DMS114 treated with DMSO at 0.1 percent for 48 hours (cell line): ENCODE results near the gene DIPK1A.

Experiments used
- DNase-seq: peaks from one replicate; lab custom pipeline; 2025; ENCODE audit not compliant: unreplicated experiment; lab: John Stamatoyannopoulos, UW

The DIPK1A gene

DNA sequence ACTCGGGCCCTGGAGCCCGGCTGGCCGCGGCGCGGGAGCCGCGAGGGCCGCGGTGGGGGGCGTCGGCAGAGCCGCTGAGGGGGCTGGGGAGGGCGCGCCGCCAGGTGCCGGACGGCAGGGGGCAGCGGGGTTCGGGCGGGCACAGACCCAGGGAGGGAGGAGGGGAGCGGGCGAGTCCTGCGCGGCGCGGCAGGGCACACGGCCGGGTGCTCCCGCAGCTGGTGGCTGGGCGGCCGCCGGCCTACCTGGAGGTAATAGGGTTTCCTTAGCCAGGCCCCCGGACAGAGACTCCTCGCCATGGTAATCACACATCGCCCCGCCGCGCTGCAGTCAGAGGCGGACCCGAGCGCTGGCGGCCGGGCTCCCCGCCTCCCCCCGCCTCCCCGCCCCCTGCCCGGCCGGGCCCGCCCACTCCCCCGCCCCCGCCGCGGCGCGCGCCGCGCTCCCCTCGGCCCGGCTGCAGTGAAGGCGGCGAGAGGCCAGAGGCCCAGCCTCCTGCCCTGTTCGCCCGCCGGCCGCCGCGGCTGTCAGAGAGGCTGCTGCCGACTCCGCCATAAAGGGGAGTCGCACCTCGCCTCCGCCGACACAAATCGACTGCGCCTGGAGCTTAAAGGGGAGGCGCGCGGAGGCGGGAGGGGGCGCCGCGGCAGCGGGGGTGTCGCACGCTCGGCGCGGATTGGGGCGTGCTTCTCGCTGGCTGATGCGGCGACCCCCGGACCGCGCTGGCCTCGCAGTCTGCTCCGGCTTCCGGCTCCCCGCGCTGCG, at the start of gene DIPK1A:
Gene DIPK1A, minus strand, starts transcription at position 332 of the 765 bp plus-strand sequence. Its CDS starts 33 bp downstream, at position 299.
- DNase-seq: peak; percentile 66

DNA sequence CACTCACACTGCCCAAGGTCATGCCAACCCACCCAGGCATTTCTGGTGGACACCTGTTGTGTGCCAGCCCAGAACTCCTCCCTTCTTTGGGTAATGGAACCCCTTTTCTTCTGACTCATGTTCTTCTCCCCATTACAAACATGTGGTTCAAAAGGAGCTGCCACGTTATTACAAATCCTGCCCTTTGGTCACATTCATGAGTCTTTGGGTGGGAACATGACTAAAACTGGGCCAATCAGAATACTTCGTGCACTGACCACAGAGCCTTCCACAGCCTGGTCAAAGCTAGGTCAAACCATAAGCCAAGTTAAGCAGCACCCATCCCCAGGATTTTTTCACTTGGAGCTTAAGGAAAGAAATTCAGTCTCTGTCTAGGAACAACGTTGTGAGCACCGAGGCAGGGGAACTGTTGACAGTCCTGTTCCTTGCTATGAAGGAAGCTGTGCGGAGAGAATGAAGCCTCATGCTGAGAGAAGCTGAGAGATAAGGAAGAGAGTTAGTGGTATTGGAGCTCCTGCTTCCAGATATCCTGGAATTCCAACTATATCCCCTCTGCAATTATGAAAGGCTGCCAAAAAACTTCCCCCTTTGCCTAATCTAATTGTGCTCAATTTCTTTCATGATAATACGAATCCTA, 46.8 kb upstream of the DIPK1A start:
- DNase-seq: no peak

DNA sequence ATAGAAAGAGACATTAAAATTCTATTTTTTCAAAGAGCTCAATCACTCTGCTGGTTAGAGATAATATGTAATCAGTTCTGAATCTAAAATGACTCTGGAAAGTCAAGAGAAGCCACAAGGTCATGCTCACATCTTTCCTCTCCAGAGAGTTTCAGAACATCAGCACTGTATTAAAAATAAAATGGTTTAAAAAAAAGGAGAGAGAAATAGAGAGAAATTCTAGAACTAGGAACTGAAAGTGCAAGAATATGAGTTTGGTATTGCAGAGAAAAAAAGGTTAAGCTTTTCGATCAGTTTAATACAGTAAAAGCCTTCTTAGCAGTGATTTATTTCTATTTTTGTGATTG, 44.0 kb upstream of the DIPK1A start:
- DNase-seq: no peak

DNA sequence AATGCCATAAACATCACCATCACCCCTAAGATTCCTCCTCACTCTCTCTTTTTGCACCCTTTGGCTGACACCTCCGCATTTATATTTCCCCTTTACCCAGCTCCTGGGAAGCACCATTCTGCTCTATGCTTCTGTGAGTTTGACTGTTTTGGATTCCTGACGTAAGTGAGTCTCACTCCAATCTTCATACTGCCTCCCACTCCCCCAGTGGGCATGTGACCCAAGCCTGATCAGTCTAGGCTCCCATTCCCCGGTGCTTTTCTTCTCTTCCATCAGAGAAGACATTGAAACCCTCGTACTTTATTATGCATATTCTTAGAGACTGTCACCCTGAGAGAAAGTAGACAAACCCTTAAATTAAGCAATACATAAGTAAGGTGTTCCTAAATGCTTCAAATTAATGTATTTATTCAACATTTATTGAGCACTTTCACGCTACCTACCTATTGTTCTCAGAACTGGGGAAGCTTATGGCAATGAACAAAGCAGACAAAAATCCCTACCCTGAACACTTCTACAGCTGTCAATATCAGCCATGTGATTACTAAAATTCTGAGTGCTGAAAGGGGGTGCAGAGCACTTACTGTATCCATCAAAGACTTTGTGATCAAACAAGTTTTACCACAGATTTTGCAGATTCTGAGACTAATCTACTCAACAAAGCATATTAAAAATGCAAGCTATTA, 43.4 kb upstream of the DIPK1A start:
- no peak for DNase-seq

DNA sequence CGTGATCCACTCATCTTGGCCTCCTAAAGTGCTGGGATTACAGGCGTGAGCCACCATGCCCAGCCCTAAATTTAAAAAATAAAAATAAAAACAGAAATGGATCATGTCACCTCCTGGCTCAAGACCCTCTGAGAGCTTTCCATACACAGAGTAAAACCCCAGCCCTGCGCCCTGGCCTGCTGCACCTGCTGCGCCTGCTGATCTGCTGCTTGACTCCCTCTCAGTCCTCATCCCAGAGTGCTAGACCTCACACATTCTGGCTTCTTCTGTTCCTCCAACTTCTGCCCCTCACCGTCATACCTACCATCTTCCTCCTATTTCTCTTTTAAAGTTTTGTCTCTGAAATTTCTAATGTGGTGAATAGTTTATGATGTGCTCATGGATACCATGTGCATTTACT, 42.7 kb upstream of the DIPK1A start:
- no peak for DNase-seq

DNA sequence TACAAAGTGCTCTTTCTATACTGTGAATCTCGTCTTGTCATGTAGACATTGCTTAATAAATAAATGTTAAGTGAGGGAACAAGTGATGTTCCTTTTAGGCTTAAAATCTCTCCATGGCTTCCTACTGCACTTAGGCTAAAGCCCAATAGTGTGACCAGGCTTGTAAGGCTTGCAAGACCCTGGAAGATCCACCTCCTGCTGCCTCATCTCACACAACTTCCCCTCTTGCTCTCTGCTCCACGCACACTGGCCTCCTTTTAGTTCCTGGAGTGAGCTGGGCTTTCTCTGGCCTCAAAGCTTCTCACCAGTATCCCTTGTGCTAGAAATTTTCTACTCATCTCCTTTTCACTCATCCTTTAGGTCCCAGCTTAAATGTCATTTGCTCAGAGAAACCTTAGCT, 41.5 kb upstream of the DIPK1A start:
- no peak for DNase-seq

DNA sequence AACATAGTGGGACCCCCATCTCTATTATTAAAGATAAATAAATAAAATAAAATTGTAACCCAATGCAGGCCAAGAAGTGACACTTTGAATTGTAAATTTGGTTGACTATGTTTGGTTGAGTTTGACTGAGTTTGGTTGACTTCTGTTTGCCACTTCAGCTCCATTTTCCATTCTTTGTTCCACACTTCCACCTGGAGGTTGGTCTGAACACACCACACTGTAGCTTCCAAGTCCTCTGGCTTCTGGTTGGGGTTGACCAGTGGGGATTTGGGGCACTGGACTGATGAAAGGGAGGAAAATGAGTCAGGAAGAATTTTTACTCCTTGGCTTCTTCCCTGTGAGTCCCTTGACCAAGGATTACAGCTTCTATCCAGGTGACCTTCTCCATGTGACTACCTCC, 40.6 kb upstream of the DIPK1A start:
- DNase-seq: no peak

DNA sequence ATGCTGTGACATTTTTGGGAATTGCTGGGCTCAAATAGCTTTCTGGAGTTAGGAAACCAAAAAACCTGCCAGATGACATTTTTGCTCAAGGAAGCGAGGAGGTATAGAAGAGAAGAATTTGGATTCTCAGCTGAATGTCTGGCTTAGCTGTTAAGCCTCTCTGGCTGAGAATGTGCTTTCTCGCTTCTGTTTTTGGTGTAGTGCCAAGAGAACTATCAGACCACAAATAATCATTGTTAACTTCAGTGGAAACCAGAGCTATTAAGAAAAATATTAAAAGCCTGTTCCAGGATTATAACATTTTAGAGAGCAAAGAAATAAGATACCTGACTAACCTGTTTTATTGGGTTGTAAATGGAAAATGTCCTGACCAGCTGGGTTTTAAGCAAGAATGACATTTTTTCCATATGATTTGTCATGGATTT, 39.5 kb upstream of the DIPK1A start:
- no peak for DNase-seq

DNA sequence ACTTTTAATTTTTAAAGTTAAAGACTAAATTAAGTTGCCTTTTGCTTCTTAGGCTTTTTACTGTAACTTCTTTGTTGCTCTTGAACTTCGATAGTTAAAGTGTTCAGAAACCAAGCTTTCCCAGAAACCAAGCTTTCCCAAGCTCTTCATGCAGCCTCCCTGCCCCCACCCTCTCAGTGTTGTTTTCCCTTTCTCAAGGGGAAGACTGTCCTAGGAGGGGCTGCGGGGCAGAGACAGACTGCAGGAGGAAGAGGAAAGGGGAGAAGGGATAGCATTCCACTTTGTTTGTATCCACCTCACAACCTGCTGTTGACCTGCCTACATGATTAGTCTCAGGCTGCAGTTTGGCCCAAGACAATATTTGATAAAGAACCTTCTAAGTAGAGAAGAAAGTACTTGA, 39.0 kb upstream of the DIPK1A start:
- no peak for DNase-seq

DNA sequence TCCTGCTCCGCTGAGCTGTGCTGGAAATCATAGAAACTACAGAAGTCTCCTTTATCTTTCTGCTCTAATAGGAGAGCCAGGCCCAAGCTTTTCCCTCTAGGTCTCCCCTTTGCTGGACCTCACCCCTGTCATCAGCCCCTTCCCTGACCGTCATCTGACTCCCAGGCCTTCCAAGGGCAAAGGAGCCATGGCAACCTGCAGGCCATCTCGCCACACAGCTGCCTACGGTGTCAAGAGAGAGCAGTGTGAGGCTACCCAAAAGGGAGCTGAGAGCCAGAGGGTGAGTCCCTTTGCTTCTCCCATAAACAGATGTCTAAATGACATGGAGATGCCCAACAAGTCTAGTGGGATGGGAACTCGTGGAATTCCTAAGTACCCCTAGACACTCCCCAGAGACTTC, 37.6 kb upstream of the DIPK1A start:
- DNase-seq: no peak

DNA sequence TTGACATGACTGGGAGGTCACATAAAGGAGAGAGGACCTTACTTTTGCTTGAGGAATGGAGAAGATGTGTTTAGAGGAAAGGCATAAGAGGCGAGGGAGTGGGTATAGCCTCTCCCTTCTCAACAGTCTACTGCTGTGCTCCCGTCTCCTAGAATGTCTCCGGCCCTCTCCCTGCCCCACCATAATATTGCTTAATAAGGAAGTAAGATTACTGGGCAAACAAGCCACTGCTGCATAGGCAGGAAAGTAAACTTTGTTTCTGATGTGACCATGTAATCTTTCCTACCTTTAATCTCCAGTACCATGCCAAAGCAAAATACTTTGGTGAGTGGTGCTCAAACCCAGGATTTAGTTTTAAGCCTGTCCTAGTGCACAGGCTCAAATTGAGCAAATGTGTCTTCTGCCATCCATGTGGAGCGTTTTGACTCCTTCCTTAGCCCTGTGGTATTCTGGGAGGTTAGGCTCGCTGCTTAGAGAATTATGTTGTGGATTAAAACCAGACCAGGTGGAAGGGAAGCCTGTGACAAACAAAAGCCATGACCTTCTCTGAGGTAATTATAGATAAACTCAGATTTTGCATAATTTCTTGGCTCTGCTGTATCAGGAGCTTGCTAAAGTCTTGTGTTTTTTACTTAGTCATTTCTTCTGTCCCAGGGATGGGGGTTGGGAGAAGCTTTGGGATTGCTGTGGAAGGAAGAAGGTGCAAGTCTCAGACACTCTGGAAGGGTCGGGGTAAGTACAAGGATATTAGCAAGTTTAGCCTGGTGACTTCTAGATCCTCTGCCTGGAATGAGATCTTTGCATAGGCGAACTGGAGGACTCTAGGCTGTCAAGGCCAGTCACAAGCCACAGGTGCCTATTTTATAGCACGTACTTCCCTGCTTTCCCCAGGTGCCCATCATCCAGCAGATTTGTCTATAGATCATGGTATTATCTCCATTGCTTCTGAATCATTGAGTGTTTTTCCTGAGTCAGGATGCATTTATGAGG, 34.5 kb upstream of the DIPK1A start:
- no peak for DNase-seq

DNA sequence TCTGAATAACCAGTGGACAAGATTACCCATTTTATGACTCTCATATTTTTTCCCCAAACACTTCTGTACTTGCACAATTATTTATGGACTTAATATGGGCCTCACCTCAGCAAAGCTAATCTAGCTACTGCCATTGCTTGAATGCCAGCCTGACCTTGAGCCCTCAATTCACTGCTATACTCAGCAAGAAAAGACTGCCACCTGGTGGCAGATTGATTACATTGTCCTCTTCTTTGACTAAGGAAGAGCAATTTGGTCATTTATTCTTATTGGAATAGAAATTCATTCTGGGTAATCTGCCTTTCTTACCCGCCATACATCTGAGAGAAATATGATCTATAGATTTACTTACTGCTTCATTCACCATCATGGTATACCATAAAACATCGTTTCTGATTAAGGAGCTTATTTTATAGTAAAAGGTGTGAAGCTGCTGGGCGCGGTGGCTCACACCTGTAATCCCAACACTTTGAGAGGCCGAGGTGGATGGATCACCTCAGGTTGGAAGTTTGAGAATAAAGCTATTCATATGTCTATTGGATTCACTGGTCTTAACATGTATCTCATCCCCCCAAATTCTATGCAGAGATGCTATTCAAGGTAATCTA, 32.9 kb upstream of the DIPK1A start:
- peak; percentile 78 for DNase-seq

DNA sequence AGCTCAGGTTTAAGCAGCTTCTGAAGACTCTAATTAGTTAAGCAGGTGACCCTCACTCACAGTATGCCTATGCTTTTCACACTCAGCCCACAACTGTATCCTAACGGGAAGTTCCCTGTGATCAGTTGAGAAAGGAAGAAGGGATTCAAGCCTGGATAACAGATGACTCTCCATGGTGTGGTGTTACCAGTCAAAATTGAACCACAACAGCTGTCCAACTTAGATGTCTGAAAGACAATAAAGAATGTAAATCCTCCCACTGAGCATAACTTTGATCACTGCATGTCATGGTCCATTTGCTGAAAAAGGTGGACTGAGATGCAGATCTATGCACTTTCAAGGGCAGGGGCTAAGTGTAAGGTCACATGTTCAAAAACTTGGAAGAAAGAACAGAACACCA, 32.3 kb upstream of the DIPK1A start:
- no peak for DNase-seq

DNA sequence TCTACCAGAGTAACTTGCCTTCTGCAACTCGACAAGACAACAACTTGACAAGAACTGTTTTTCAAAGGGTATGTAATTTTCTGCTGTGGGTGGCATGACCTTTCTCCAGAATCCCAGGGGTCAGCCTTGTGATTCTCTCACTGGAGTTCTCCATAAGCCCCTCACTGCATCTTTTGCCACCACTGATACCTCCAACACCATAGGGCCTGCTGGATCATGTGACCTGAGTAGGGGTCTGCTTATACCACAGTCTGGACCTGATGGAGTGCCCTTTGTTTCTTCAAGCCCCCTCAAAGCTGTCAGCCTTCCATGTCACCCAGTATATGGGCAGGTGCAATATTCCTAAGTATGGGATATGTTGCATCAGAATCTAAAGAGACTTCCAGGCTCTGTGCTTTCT, 31.6 kb upstream of the DIPK1A start:
- no peak for DNase-seq

DNA sequence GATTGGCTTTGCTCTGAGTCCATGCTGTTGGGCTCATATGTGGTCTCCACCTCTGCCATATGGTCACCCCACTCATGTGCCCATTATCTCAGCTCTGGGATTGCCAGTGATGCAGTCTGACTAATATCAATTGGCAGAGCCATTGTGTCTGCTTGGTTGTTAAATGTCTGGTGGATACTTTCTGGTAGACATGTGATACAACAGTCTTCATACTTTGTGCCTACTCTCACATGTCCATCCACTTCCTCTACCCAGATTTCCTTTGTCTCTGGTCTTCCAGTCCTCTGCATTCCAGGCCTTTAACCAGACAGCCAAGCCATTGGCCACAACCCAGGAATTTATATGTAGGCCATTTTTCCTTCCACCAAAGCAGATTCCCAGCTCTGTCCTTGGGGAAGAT, 30.8 kb upstream of the DIPK1A start:
- no peak for DNase-seq

DNA sequence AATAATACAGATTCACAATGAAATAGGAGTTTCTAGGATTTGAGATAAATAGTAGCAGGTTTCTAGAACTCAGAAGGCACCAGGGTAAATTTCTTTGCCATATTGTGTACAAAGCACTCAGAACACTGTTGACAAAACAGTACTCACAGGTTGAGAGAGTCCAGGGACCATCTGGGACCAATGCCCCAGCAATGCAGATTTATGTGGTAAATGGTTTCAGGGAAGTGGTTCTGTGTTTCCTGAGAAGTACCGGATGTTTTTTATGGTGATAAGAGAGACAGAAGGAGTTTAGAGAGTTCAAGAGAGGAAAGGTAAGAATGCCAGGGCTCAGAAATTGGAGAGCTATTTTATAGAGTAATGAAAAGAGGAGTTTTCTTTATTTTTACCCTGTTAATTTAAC, 29.6 kb upstream of the DIPK1A start:
- no peak for DNase-seq

DNA sequence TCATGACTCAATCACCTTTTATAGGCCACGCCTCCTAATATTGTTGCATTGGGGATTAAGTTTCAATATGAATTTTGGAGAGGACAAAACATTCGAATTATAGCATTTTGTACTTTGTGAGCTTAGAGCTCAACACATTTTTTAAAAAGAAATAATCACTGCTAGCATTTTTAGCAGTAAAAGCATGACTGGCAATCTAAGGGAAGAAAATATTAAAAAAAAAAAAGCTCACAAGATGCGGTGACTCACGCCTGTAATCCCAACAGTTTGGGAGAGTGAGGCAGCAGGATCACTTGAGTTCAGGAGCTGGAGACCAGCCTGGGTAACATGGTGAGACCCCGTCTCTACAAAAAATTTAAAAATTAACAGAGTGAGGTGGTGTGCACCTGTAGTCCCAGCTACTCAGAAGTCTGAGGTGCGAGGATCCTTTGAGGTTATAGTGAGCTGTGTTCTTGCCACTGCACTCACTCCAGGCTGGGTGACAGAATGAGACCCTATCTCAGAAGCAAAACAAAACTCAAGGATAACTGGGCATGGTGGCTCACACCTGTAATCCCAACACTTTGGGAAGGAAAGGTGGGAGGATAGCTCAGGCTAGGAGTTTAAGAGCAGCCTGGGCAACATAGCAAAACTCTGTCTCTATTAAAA, 28.8 kb upstream of the DIPK1A start:
- no peak for DNase-seq

DNA sequence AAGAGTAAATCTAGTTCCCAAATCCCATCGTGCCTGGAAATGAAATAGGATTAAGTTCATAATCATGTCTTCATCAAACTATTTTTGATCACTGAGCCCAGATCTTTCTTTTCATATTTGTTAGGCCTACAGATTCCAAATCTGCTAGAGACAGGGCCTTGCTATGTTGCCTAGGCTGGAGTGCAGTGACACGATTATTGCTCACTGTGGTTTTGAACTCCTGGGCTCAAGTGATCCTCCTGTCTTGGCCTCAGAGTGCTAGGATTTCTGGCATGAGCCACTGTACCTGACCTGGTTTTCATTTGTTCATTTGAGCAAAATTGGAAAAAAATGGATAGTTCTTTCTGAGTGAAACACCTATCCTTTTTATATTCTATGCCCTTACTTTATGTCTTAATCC, 28.0 kb upstream of the DIPK1A start:
- DNase-seq: no peak

DNA sequence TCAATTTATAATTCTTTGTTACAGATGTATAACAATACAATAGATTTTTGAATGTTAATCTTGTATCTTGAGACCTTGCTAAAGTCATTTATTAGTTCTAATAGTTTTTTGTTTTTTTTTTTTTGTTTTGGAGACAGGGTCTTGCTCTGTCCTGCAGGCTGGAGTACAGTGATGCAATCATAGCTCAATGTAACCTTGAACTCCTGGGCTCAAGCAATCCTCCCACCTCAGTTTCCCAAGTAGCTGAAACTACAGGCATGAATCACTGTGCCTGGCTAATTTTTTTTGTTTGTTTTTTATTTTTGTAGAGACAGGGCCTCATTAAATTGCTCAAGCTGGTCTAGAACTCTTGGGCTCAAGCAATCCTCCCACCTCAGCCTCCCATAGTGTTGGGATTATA, 26.2 kb upstream of the DIPK1A start:
- DNase-seq: no peak

DNA sequence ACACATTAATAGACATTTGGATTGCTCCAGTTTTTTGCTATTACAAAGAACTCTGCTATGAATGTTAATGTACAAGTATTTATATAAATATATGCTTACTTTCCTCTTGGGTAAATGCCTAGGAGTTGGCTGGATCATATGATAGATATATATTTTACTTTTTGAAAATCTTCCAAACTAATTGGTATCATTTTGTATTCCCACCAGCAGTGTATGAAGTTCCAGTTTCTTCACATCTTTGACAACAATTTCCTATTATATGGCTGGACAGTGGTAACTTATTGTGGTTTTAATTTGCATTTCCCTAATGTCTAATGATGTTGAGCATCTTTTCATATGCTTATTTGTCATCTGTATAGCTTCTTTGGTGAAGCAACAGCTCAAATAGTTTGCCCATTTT, 23.8 kb upstream of the DIPK1A start:
- DNase-seq: no peak
